SK-N-SH treated with all-trans-retinoic acid at 6 μM for 48 hours (cell line): ENCODE data around the gene RAB4A.

Experiments
- ATAC-seq: fragments of 200-7000 bp; cut with Tn5 transposase; 3 replicates; pipeline ENCODE4 v1.9.1; 2020; ENCODE audit warnings: mild to moderate bottlenecking, moderate library complexity
- ARNTL ChIP-seq: fragments of 450-650 bp; formaldehyde crosslinking; IDR thresholded peaks from 2 replicates; pipeline ENCODE4 v1.5.0; 2020; ENCODE audit warnings: low read depth, mild to moderate bottlenecking, moderate library complexity, borderline replicate concordance
- BACH2 ChIP-seq: fragments of 250-450 bp; sonication (Bioruptor Pico); IDR thresholded peaks from 2 replicates; pipeline ENCODE4 v1.9.0; 2021; ENCODE audit warnings: mild to moderate bottlenecking, borderline replicate concordance
- ESRRG ChIP-seq: fragments of 250-450 bp; sonication (Bioruptor Pico); IDR thresholded peaks from 2 replicates; pipeline ENCODE4 v1.6.1; 2021; ENCODE audit warnings: mild to moderate bottlenecking
- GLIS3 ChIP-seq: fragments of 250-450 bp; sonication (Bioruptor Pico); IDR thresholded peaks from 2 replicates; pipeline ENCODE4 v1.5.0; 2020; ENCODE audit warnings: mild to moderate bottlenecking, moderate library complexity
- ISL1 ChIP-seq: fragments of 250-450 bp; sonication (Bioruptor Pico); IDR thresholded peaks from 2 replicates; pipeline ENCODE4 v2.1.2; 2022; ENCODE audit warnings: mild to moderate bottlenecking, moderate library complexity
- OSR1 ChIP-seq: fragments of 250-450 bp; sonication (Bioruptor Pico); IDR thresholded peaks from 2 replicates; pipeline ENCODE4 v1.8.0; 2022; ENCODE audit warnings: moderate library complexity, mild to moderate bottlenecking, inconsistent platforms
- PPARA ChIP-seq: fragments of 250-450 bp; sonication (Bioruptor Pico); IDR thresholded peaks from 2 replicates; pipeline ENCODE4 v1.5.0; 2020; ENCODE audit warnings: mild to moderate bottlenecking, borderline replicate concordance
- RARB ChIP-seq: fragments of 250-450 bp; sonication (Bioruptor Pico); IDR thresholded peaks from 2 replicates; pipeline ENCODE4 v1.8.0; 2021; ENCODE audit warnings: mild to moderate bottlenecking, moderate library complexity
- SNAI2 ChIP-seq: fragments of 250-450 bp; sonication (Bioruptor Pico); IDR thresholded peaks from 2 replicates; pipeline ENCODE4 v1.5.0; 2020; ENCODE audit warnings: mild to moderate bottlenecking, moderate library complexity
- TCF4 ChIP-seq: fragments of 250-450 bp; sonication (Bioruptor Pico); IDR thresholded peaks from 2 replicates; pipeline ENCODE4 v1.8.0; 2021; ENCODE audit warnings: mild to moderate bottlenecking, moderate library complexity, borderline replicate concordance
- TOX ChIP-seq: fragments of 250-450 bp; sonication (Bioruptor Pico); IDR thresholded peaks from 2 replicates; pipeline ENCODE4 v1.8.0; 2021; ENCODE audit warnings: mild to moderate bottlenecking, moderate library complexity, borderline replicate concordance
- ZC3H10 ChIP-seq: fragments of 250-450 bp; sonication (Bioruptor Pico); IDR thresholded peaks from 2 replicates; pipeline ENCODE4 v1.5.1; 2021; ENCODE audit warnings: mild to moderate bottlenecking, moderate library complexity
- ZFP30 ChIP-seq: fragments of 450-650 bp; formaldehyde crosslinking; IDR thresholded peaks from 2 replicates; pipeline ENCODE4 v1.5.0; 2022; ENCODE audit warnings: mild to moderate bottlenecking, moderate library complexity
- ZNF565 ChIP-seq: fragments of 450-650 bp; formaldehyde crosslinking; conservative IDR thresholded peaks from 2 replicates; pipeline ENCODE4 v1.5.0; 2020; ENCODE audit warnings: low read depth, mild to moderate bottlenecking, moderate library complexity
- ZNF70 ChIP-seq: fragments of 450-650 bp; formaldehyde crosslinking; IDR thresholded peaks from 2 replicates; pipeline ENCODE4 v1.5.0; 2020; ENCODE audit warnings: mild to moderate bottlenecking, moderate library complexity
- ZNF8 ChIP-seq: fragments of 450-650 bp; formaldehyde crosslinking; IDR thresholded peaks from 2 replicates; pipeline ENCODE4 v1.5.0; 2020; ENCODE audit warnings: mild to moderate bottlenecking, moderate library complexity
- TF ChIP-seq, protein P1 (sequence below): fragments of 250-450 bp; sonication (Bioruptor Pico); IDR thresholded peaks from 2 replicates; pipeline ENCODE4 v1.5.0; 2020; ENCODE audit warnings: mild to moderate bottlenecking, moderate library complexity
- TF ChIP-seq, protein P2 (sequence below): fragments of 250-450 bp; sonication (Bioruptor Pico); IDR thresholded peaks from 2 replicates; pipeline ENCODE4 v1.8.0; 2020; ENCODE audit warnings: mild to moderate bottlenecking, moderate library complexity, borderline replicate concordance
- TF ChIP-seq, protein P3 (sequence below): fragments of 250-450 bp; sonication (Bioruptor Pico); IDR thresholded peaks from 2 replicates; pipeline ENCODE4 v1.5.1; 2021; ENCODE audit warnings: mild to moderate bottlenecking, moderate library complexity
- TF ChIP-seq, protein P4 (sequence below): fragments of 250-450 bp; sonication (Bioruptor Pico); IDR thresholded peaks from 2 replicates; pipeline ENCODE4 v1.5.1; 2020; ENCODE audit warnings: low read depth, mild to moderate bottlenecking, moderate library complexity
- TF ChIP-seq, protein P5 (sequence below): fragments of 250-450 bp; sonication (Bioruptor Pico); IDR thresholded peaks from 2 replicates; pipeline ENCODE4 v1.8.0; 2021; ENCODE audit warnings: low read depth, mild to moderate bottlenecking, moderate library complexity, borderline replicate concordance

Gene RAB4A

DNA sequence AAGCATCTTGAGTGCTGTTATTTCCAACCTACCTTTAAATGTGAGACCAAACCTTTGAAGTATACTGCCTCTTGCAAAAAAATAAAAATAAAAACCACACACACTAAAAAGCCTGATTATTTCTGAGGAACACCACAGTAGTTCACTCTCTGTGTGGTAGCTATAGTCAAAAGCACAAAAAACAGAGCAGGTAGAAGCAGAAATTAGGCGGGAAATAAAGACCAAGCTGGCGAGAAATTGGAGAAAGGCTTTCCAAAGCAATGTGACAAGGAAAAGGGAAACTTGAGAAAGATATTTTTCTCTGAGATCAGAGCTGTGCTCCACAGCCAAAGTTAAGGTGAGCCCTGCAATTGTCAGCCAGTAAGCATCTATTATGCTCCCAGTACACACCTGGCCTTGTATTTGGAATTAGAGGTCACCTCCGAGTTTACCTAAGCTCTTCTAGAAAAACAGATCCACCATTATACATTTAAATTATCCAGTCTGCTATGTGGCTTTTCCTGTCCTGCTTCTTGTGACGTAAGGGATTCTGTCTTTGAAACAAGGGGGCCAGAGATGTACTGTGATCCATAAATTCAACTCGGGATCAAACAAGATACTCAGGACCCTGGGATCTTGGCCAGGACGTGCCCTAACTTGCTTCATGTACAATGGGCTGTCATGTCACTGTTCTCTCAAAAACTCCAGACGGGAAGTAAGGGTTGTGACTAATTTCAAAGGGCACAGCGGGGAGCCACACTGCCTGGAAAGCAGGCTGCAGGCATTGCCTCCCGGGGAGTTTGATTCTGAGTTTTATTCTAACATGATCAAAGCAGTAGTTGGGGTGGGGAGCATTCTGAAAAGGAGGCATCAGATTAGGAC, 39.8 kb upstream of the RAB4A start:
- TF ChIP-seq ISL1 (no peak), OSR1 (CRISPR knock-in tag) (no peak), ESRRG (CRISPR knock-in tag) (no peak), ARNTL (no peak), PPARA (CRISPR knock-in tag) (no peak), ZNF565 (no peak)
- TF ChIP-seq, protein P1, sequence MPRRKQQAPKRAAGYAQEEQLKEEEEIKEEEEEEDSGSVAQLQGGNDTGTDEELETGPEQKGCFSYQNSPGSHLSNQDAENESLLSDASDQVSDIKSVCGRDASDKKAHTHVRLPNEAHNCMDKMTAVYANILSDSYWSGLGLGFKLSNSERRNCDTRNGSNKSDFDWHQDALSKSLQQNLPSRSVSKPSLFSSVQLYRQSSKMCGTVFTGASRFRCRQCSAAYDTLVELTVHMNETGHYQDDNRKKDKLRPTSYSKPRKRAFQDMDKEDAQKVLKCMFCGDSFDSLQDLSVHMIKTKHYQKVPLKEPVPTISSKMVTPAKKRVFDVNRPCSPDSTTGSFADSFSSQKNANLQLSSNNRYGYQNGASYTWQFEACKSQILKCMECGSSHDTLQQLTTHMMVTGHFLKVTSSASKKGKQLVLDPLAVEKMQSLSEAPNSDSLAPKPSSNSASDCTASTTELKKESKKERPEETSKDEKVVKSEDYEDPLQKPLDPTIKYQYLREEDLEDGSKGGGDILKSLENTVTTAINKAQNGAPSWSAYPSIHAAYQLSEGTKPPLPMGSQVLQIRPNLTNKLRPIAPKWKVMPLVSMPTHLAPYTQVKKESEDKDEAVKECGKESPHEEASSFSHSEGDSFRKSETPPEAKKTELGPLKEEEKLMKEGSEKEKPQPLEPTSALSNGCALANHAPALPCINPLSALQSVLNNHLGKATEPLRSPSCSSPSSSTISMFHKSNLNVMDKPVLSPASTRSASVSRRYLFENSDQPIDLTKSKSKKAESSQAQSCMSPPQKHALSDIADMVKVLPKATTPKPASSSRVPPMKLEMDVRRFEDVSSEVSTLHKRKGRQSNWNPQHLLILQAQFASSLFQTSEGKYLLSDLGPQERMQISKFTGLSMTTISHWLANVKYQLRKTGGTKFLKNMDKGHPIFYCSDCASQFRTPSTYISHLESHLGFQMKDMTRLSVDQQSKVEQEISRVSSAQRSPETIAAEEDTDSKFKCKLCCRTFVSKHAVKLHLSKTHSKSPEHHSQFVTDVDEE: no peak
- TF ChIP-seq, protein P2, sequence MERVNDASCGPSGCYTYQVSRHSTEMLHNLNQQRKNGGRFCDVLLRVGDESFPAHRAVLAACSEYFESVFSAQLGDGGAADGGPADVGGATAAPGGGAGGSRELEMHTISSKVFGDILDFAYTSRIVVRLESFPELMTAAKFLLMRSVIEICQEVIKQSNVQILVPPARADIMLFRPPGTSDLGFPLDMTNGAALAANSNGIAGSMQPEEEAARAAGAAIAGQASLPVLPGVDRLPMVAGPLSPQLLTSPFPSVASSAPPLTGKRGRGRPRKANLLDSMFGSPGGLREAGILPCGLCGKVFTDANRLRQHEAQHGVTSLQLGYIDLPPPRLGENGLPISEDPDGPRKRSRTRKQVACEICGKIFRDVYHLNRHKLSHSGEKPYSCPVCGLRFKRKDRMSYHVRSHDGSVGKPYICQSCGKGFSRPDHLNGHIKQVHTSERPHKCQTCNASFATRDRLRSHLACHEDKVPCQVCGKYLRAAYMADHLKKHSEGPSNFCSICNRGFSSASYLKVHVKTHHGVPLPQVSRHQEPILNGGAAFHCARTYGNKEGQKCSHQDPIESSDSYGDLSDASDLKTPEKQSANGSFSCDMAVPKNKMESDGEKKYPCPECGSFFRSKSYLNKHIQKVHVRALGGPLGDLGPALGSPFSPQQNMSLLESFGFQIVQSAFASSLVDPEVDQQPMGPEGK (CRISPR knock-in tag): no peak

DNA sequence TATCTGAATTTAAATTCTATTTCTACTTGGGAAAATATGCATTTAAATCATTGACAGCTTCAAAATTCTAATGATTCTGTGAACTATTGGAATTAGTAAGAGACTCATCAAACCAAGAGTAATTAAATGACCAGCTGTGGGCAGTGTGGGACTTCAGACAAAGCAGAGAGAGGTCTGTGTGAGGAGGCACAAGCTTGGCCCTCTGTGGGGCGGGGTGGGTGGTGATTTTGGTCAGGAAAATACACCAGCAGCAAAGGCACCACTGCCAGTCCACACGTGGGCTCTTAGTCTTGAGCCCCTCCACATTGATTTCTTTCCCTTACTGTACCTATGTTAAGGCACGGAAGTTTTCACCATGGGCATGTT, 39.2 kb upstream of the RAB4A start:
- TF ChIP-seq, protein P3, sequence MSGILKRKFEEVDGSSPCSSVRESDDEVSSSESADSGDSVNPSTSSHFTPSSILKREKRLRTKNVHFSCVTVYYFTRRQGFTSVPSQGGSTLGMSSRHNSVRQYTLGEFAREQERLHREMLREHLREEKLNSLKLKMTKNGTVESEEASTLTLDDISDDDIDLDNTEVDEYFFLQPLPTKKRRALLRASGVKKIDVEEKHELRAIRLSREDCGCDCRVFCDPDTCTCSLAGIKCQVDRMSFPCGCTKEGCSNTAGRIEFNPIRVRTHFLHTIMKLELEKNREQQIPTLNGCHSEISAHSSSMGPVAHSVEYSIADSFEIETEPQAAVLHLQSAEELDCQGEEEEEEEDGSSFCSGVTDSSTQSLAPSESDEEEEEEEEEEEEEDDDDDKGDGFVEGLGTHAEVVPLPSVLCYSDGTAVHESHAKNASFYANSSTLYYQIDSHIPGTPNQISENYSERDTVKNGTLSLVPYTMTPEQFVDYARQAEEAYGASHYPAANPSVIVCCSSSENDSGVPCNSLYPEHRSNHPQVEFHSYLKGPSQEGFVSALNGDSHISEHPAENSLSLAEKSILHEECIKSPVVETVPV (CRISPR knock-in tag): no peak
- TF ChIP-seq ZNF565: no peak
- no peak for TF ChIP-seq ARNTL
- ATAC-seq: no peak

More for the DNA sequence above, 39.8 kb upstream of the RAB4A start:
- no peak; the same call in 2 of the 3 replicates for ATAC-seq

DNA sequence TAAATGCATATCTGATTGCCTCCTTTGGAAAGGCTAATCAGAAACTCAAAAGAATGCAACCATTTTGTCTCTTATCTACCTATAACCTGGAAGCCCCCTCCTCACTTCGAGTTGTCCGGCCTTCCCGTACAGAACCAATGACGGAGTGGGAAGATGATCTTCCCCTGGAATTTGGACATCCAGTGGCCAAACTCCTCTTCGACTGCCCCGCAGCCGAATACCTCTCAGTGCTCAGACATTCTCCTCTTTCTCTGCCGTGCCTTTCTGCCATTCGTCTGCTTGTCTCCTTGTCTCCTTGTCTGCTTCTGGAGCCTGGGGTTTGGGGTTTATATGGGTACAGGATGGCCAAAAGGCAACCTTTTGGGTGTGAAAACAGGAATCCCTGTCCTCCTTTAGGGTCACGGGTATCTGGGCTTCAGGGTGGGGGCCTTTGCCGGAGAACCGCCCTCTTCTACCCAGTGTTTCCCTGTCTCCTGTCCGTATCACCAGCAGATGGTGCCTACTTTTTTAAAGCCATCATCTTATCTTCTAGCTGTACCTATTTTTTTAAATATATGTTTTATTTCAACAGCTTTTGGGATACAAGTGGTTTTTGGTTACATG, 35.9 kb upstream of the RAB4A start:
- no peak for ATAC-seq
- TF ChIP-seq GLIS3 (CRISPR knock-in tag): no peak
- TF ChIP-seq ISL1: no peak
- TF ChIP-seq ZFP30 (CRISPR knock-in tag): no peak
- no peak for TF ChIP-seq SNAI2
- TF ChIP-seq TOX: no peak
- TF ChIP-seq ZC3H10: no peak
- TF ChIP-seq BACH2 (CRISPR knock-in tag): no peak
- TF ChIP-seq, protein P4, sequence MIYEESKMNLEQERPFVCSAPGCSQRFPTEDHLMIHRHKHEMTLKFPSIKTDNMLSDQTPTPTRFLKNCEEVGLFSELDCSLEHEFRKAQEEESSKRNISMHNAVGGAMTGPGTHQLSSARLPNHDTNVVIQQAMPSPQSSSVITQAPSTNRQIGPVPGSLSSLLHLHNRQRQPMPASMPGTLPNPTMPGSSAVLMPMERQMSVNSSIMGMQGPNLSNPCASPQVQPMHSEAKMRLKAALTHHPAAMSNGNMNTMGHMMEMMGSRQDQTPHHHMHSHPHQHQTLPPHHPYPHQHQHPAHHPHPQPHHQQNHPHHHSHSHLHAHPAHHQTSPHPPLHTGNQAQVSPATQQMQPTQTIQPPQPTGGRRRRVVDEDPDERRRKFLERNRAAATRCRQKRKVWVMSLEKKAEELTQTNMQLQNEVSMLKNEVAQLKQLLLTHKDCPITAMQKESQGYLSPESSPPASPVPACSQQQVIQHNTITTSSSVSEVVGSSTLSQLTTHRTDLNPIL (CRISPR knock-in tag): no peak
- no peak for TF ChIP-seq PPARA (CRISPR knock-in tag)
- no peak for TF ChIP-seq ZNF565
- TF ChIP-seq OSR1 (CRISPR knock-in tag): no peak
- TF ChIP-seq ESRRG (CRISPR knock-in tag): no peak
- no peak for TF ChIP-seq ZNF8 (CRISPR knock-in tag)
- TF ChIP-seq, protein P1: no peak
- TF ChIP-seq TCF4 (CRISPR knock-in tag): no peak
- TF ChIP-seq ZNF70: no peak
- TF ChIP-seq, protein P5, sequence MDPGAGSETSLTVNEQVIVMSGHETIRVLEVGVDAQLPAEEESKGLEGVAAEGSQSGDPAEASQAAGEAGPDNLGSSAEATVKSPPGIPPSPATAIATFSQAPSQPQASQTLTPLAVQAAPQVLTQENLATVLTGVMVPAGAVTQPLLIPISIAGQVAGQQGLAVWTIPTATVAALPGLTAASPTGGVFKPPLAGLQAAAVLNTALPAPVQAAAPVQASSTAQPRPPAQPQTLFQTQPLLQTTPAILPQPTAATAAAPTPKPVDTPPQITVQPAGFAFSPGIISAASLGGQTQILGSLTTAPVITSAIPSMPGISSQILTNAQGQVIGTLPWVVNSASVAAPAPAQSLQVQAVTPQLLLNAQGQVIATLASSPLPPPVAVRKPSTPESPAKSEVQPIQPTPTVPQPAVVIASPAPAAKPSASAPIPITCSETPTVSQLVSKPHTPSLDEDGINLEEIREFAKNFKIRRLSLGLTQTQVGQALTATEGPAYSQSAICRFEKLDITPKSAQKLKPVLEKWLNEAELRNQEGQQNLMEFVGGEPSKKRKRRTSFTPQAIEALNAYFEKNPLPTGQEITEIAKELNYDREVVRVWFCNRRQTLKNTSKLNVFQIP (CRISPR knock-in tag): no peak
- TF ChIP-seq RARB (CRISPR knock-in tag): no peak
